ENCODE results near the gene TNFSF4. TPM values are rescaled to one million over a fixed set of nuclear protein-coding genes. Genes with fewer than 3 reads are reported as not detected.

TNFSF4 gene
- total RNA-seq, 1 donor from 2014 or later, result 1.5 TPM

GRCh38 chr1:173190101-173190936 lies 16.8 kb downstream of the TNFSF4 start:
- intact Hi-C loops (cut with DNase I), result no loop called here
- no peaks in the 10 kb centered on the region for H3K36me3 ChIP-seq

GRCh38 chr1:173187671-173188237 lies 19.4 kb downstream of the TNFSF4 start:
- ATAC-seq (no peak), DNase-seq (no peak)
- no peak for TF ChIP-seq CTCF (IDR thresholded peaks at IDR 0.05)
- intact Hi-C loops (cut with DNase I), result no loop called here
- Histone ChIP-seq H3K4me3 (no peak overlapping the region), H3K4me1 (peaks cover 21% of the 10 kb centered on the region), H3K36me3 (no peaks in the 10 kb centered on the region), H3K9me3 (no peaks in the 10 kb centered on the region), H3K27me3 (ENCODE audit: low read depth) (no peaks in the 10 kb centered on the region), H3K27ac (no peak overlapping the region)

More at GRCh38 chr1:173190101-173190936, 16.8 kb downstream of the TNFSF4 start:
- ATAC-seq (peak; percentile 87 to 88), DNase-seq (peak; percentile 80)
- TF ChIP-seq CTCF (IDR thresholded peaks at IDR 0.05), result no peak
- Histone ChIP-seq H3K4me3 (no peak overlapping the region), H3K27me3 (ENCODE audit: low read depth) (no peaks in the 10 kb centered on the region), H3K27ac (peak overlapping the region; percentile 53), H3K4me1 (peaks cover 27% of the 10 kb centered on the region), H3K9me3 (no peaks in the 10 kb centered on the region)

- DNase-seq (no peak), ATAC-seq (no peak)
- Histone ChIP-seq H3K4me3 (no peak overlapping the region), H3K36me3 (no peaks in the 10 kb centered on the region), H3K27me3 (ENCODE audit: low read depth) (no peaks in the 10 kb centered on the region), H3K9me3 (no peaks in the 10 kb centered on the region), H3K4me1 (no peaks in the 10 kb centered on the region), H3K27ac (no peak overlapping the region)
- no peak for TF ChIP-seq CTCF (IDR thresholded peaks at IDR 0.05)
- intact Hi-C loops (cut with DNase I), result no loop called here
Observed at GRCh38 chr1:173181791-173182190, 25.3 kb downstream of the TNFSF4 start.

GRCh38 chr1:173176246-173176645 lies 30.9 kb downstream of the TNFSF4 start:
- no peaks in the 10 kb centered on the region for H3K27me3 ChIP-seq (ENCODE audit: low read depth)
- DNase-seq (no peak), ATAC-seq (no peak)
- no peak for TF ChIP-seq CTCF (IDR thresholded peaks at IDR 0.05)
- no peaks in the 10 kb centered on the region for H3K36me3 ChIP-seq
- no peak overlapping the region for H3K27ac ChIP-seq
- peaks cover 17% of the 10 kb centered on the region for H3K9me3 ChIP-seq
- intact Hi-C loops (cut with DNase I), result no loop called here
- no peak overlapping the region for H3K4me3 ChIP-seq
- no peaks in the 10 kb centered on the region for H3K4me1 ChIP-seq

GRCh38 chr1:173175514-173176145 lies 31.5 kb downstream of the TNFSF4 start:
- peak; percentile 47 to 91 for ATAC-seq
- Histone ChIP-seq H3K36me3 (no peaks in the 10 kb centered on the region), H3K4me3 (no peak overlapping the region), H3K27ac (no peak overlapping the region), H3K9me3 (peaks cover 21% of the 10 kb centered on the region), H3K27me3 (ENCODE audit: low read depth) (no peaks in the 10 kb centered on the region), H3K4me1 (no peaks in the 10 kb centered on the region)
- no peak for DNase-seq
- intact Hi-C loops (cut with DNase I), result no loop called here
- TF ChIP-seq CTCF (IDR thresholded peaks at IDR 0.05), result no peak
